MM.1S (cell line): ENCODE results near the gene CFAP91.

Source experiments
- CTCF ChIP-seq: fragments of 300-600 bp; sonication (generic); IDR thresholded peaks from 2 replicates; pipeline ENCODE4 v1.5.1; 2016; ENCODE audit warnings: antibody characterized with exemption, low read length, mixed read lengths
- EZH2 ChIP-seq: fragments of 300-600 bp; sonication (generic); optimal IDR thresholded peaks from 2 replicates; pipeline ENCODE3; 2017; ENCODE audit warnings: low read depth, mild to moderate bottlenecking, antibody characterized with exemption, low read length, mixed read lengths
- EZH2phosphoT487 ChIP-seq: fragments of 300-600 bp; sonication (generic); IDR thresholded peaks from 2 replicates; pipeline ENCODE4 v1.6.1; 2018; ENCODE audit warnings: antibody characterized with exemption, low read length

- no peak for TF ChIP-seq EZH2
- no peak for TF ChIP-seq CTCF
- TF ChIP-seq EZH2phosphoT487, result no peak
These were observed 32.8 kb upstream of the CFAP91 start for GRCh38 chr3:119669906-119670570.
